ENCODE measurements around the gene CAMK1G.
A peak's percentile ranks its signal among the peaks of the same experiment; 100 is the strongest.

The CAMK1G gene

GRCh38 chr1:209621286-209621685 is 37.8 kb downstream of the CAMK1G start:
- no peak for DNase-seq

GRCh38 chr1:209621741-209622655 is 38.5 kb downstream of the CAMK1G start:
- no peak for DNase-seq

- no peak for DNase-seq
Observed at GRCh38 chr1:209622841-209623829, 39.6 kb downstream of the CAMK1G start.

GRCh38 chr1:209624558-209625549 is 41.3 kb downstream of the CAMK1G start:
- no peak for DNase-seq

GRCh38 chr1:209625791-209626285 is 42.3 kb downstream of the CAMK1G start:
- DNase-seq: no peak

GRCh38 chr1:209626346-209627026 is 43.0 kb downstream of the CAMK1G start:
- DNase-seq: no peak

GRCh38 chr1:209627027-209627731 is 43.7 kb downstream of the CAMK1G start:
- DNase-seq: no peak

GRCh38 chr1:209627732-209628196 is 44.2 kb downstream of the CAMK1G start:
- peak; percentile 17 to 39 for DNase-seq

- DNase-seq: no peak
Observed at GRCh38 chr1:209628618-209629299, 45.2 kb downstream of the CAMK1G start.

- no peak for DNase-seq
Observed at GRCh38 chr1:209629621-209630382, 46.3 kb downstream of the CAMK1G start.

GRCh38 chr1:209630383-209631225 is 47.1 kb downstream of the CAMK1G start:
- no peak for DNase-seq

- DNase-seq: no peak
Observed at GRCh38 chr1:209633335-209633997, 50.0 kb downstream of the CAMK1G start.

- DNase-seq: no peak
Observed at GRCh38 chr1:209634005-209634737, 50.7 kb downstream of the CAMK1G start.

GRCh38 chr1:209635850-209636249 is 52.3 kb downstream of the CAMK1G start:
- no peak for DNase-seq

- no peak for DNase-seq
Observed at GRCh38 chr1:209641832-209642172, 58.3 kb downstream of the CAMK1G start.

- DNase-seq: no peak
Observed at GRCh38 chr1:209642816-209643215, 59.3 kb downstream of the CAMK1G start.

Data from SHP77 (cell line).